Osteoblast (primary cell): ENCODE results near the gene FAM181A. TPM values are rescaled to one million over a fixed set of nuclear protein-coding genes. Genes with fewer than 3 reads are reported as not detected.

Experiments
- DNase-seq: peaks from one replicate; pipeline ENCODE4 v3.0.0; 2011; ENCODE audit warnings: low spot score, mixed read lengths; ENCODE audit not compliant: insufficient read length; ENCODE audit errors: missing footprints
- H2AFZ ChIP-seq: 2 replicates; pipeline ENCODE4 v1.6.0; 2011; ENCODE audit warnings: mild to moderate bottlenecking, low read length
- H3K27ac ChIP-seq: 2 replicates; pipeline ENCODE4 v1.5.1; 2011; ENCODE audit warnings: mild to moderate bottlenecking, low read depth, low read length, moderate library complexity
- H3K27me3 ChIP-seq: 2 replicates; pipeline ENCODE4 v1.6.0; 2012; ENCODE audit warnings: mild to moderate bottlenecking, control low read depth, inconsistent platforms, low read length, moderate library complexity; ENCODE audit not compliant: insufficient read depth
- H3K36me3 ChIP-seq: 2 replicates; pipeline ENCODE4 v1.5.1; 2011; ENCODE audit warnings: mild to moderate bottlenecking, low read length, control low read depth, moderate library complexity; ENCODE audit not compliant: insufficient read depth
- H3K4me1 ChIP-seq: 2 replicates; pipeline ENCODE4 v1.5.1; 2011; ENCODE audit warnings: mild to moderate bottlenecking, low read length, control low read depth, moderate library complexity; ENCODE audit not compliant: insufficient read depth
- H3K4me2 ChIP-seq: 2 replicates; pipeline ENCODE4 v1.6.0; 2011; ENCODE audit warnings: mild to moderate bottlenecking, low read length; ENCODE audit not compliant: insufficient read depth
- H3K4me3 ChIP-seq: fragments of 200-600 bp; sonication (generic); 3 replicates; pipeline ENCODE4 v1.5.1; 2012; ENCODE audit warnings: mild to moderate bottlenecking, low read length, inconsistent platforms; ENCODE audit not compliant: insufficient read depth
- H3K79me2 ChIP-seq: 2 replicates; pipeline ENCODE4 v1.6.0; 2012; ENCODE audit warnings: mild to moderate bottlenecking, low read length, control low read depth, inconsistent platforms; ENCODE audit not compliant: insufficient read depth
- H3K9me3 ChIP-seq: 2 replicates; pipeline ENCODE4 v1.5.1; 2011; ENCODE audit warnings: low read depth, low read length, control low read depth
- H4K20me1 ChIP-seq: 2 replicates; pipeline ENCODE4 v1.6.0; 2012; ENCODE audit warnings: mild to moderate bottlenecking, low read length, control low read depth; ENCODE audit not compliant: insufficient read depth
- total RNA-seq: library from RNA; depleted of rRNA; stranded (reverse); fragments of >200 nt; gene quantifications from 2 replicates; pipeline ENCODE4 v1.2.3, GENCODE V29; 2012
- TF ChIP-seq, protein P1 (sequence below): IDR thresholded peaks from 2 replicates; pipeline ENCODE4 v1.5.1; 2011; ENCODE audit warnings: mild to moderate bottlenecking, low read depth, low read length, moderate library complexity; ENCODE audit errors: extremely low read depth

FAM181A gene
- total RNA-seq, 1 donor: not detected

GRCh38 chr14:93895023-93895604 lies 32.0 kb upstream of the FAM181A start:
- TF ChIP-seq, protein P1, sequence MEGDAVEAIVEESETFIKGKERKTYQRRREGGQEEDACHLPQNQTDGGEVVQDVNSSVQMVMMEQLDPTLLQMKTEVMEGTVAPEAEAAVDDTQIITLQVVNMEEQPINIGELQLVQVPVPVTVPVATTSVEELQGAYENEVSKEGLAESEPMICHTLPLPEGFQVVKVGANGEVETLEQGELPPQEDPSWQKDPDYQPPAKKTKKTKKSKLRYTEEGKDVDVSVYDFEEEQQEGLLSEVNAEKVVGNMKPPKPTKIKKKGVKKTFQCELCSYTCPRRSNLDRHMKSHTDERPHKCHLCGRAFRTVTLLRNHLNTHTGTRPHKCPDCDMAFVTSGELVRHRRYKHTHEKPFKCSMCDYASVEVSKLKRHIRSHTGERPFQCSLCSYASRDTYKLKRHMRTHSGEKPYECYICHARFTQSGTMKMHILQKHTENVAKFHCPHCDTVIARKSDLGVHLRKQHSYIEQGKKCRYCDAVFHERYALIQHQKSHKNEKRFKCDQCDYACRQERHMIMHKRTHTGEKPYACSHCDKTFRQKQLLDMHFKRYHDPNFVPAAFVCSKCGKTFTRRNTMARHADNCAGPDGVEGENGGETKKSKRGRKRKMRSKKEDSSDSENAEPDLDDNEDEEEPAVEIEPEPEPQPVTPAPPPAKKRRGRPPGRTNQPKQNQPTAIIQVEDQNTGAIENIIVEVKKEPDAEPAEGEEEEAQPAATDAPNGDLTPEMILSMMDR: no peak
- no peak for DNase-seq
- Histone ChIP-seq H3K9me3 (no peaks in the 10 kb centered on the region), H3K36me3 (no peaks in the 10 kb centered on the region), H2AFZ (no peak overlapping the region), H3K4me3 (no peak overlapping the region), H3K4me1 (no peaks in the 10 kb centered on the region), H3K79me2 (no peaks in the 10 kb centered on the region), H3K27ac (no peak overlapping the region), H3K27me3 (peaks cover 8% of the 10 kb centered on the region), H3K4me2 (no peak overlapping the region), H4K20me1 (peaks cover 3% of the 10 kb centered on the region)

DNA sequence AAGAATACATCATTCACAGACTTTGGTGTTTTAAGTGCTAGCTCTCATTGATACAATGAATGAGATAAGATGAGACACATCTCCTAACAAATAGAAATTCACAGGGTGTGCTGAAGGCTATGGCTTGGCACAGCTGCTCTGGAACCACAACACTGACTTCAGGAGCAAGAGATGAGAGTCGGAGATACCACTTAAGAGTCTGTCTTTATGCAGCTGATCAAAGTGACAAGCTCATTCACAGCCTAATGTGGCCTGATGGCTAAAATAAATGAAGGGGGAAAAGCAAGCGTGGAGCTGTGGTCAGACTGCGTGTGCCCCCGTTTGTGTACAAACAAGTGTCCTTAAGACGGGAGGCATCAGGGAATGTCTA lies 29.7 kb upstream of the FAM181A start:
- Histone ChIP-seq H3K36me3 (no peaks in the 10 kb centered on the region), H3K79me2 (no peaks in the 10 kb centered on the region), H3K4me1 (no peaks in the 10 kb centered on the region), H3K4me3 (no peak overlapping the region), H3K9me3 (no peaks in the 10 kb centered on the region), H3K27ac (no peak overlapping the region), H2AFZ (no peak overlapping the region), H3K4me2 (no peak overlapping the region), H4K20me1 (peaks cover 3% of the 10 kb centered on the region), H3K27me3 (peaks cover 8% of the 10 kb centered on the region)
- DNase-seq: no peak
- TF ChIP-seq, protein P1: no peak

DNA sequence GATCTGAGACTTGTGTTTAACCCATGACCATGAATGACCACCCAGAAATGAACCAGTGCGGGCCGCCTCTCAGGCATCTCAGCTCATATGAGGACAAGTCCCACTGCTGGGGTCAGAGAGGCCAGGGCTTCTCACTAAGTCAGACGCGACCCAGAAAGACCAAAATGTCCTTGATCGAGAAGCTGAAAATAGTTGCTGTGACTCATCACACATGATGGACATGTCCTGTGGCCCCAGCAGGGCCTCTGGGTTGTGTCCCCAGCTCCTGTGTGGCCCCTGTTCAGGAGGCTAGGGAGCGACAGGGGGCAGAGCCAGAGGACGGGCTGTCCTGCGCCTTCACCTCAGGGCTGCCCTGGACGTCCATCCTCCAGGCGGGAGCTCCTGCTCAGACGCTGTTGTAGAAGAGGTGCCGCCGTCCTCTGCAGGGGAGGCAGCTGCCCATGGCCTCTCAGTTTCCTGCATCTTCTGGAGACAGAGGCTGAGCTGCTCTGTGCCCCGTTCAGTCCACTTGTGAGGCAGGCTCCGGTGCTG lies 29.0 kb upstream of the FAM181A start:
- no peak for DNase-seq
- no peak overlapping the region for H3K4me3 ChIP-seq
- peaks cover 8% of the 10 kb centered on the region for H3K27me3 ChIP-seq
- no peaks in the 10 kb centered on the region for H3K9me3 ChIP-seq
- no peak overlapping the region for H3K27ac ChIP-seq
- H3K4me2 ChIP-seq: no peak overlapping the region
- TF ChIP-seq, protein P1: no peak
- no peak overlapping the region for H2AFZ ChIP-seq
- no peaks in the 10 kb centered on the region for H3K36me3 ChIP-seq
- no peaks in the 10 kb centered on the region for H3K4me1 ChIP-seq
- H3K79me2 ChIP-seq: no peaks in the 10 kb centered on the region
- H4K20me1 ChIP-seq: peaks cover 2% of the 10 kb centered on the region

GRCh38 chr14:93898731-93899130 lies 28.4 kb upstream of the FAM181A start:
- H3K27me3 ChIP-seq: peaks cover 8% of the 10 kb centered on the region
- no peak overlapping the region for H3K4me2 ChIP-seq
- H3K36me3 ChIP-seq: no peaks in the 10 kb centered on the region
- no peak overlapping the region for H3K27ac ChIP-seq
- no peaks in the 10 kb centered on the region for H4K20me1 ChIP-seq
- DNase-seq: no peak
- TF ChIP-seq, protein P1: no peak
- no peaks in the 10 kb centered on the region for H3K9me3 ChIP-seq
- no peak overlapping the region for H2AFZ ChIP-seq
- H3K4me3 ChIP-seq: no peak overlapping the region
- no peaks in the 10 kb centered on the region for H3K4me1 ChIP-seq
- H3K79me2 ChIP-seq: no peaks in the 10 kb centered on the region
